ENCODE results near the gene ANO1. TPM values are rescaled to one million over a fixed set of nuclear protein-coding genes. Genes with fewer than 3 reads are reported as not detected.

The ANO1 gene
- total RNA-seq, 4 donors from 2014 or later, result 1.7 to 13.9 (median 5.3) TPM

DNA sequence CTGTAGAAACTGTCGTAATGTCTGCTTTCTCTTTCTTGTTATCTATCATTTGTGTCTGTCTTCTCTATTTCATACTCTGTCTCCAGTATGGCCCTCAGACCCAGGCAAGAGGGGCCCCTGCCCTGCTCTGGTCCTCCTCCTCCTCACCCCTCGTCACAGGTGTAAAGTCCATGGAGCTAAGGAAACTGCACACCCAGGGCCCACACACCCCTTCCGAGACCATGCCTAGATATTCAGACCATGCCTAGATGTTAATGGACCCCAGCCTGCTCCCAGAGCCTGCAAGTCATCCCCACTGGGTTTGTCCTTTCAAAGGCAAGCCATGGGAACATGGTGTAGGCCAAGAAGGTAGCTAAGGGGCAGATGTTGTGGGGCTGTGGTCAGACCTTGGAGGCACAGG is 24.1 kb upstream of the ANO1 start:
- ATAC-seq (ENCODE audit: low FRiP score), result no peak
- TF ChIP-seq, protein P1, sequence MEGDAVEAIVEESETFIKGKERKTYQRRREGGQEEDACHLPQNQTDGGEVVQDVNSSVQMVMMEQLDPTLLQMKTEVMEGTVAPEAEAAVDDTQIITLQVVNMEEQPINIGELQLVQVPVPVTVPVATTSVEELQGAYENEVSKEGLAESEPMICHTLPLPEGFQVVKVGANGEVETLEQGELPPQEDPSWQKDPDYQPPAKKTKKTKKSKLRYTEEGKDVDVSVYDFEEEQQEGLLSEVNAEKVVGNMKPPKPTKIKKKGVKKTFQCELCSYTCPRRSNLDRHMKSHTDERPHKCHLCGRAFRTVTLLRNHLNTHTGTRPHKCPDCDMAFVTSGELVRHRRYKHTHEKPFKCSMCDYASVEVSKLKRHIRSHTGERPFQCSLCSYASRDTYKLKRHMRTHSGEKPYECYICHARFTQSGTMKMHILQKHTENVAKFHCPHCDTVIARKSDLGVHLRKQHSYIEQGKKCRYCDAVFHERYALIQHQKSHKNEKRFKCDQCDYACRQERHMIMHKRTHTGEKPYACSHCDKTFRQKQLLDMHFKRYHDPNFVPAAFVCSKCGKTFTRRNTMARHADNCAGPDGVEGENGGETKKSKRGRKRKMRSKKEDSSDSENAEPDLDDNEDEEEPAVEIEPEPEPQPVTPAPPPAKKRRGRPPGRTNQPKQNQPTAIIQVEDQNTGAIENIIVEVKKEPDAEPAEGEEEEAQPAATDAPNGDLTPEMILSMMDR (IDR thresholded peaks at IDR 0.05), result no peak
- no peak for DNase-seq (ENCODE audit: low spot score)

DNA sequence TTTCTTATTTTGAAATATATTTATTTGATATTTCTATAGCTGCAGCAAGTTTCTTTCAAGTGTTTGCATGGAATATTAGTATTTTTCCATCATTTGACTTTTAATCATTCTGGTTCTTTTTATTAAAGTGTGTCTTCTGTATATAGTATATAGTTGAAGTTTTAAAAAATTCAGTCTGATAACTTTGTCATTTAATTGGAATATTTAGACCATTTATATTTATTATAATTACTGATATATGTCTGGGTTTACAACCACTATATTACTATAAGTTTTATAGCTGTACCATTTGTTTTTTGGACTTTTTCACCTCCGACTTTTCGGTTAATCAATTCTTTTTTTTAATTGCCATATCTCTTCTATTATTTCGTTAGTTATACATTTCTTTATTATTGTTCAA is 22.7 kb upstream of the ANO1 start:
- TF ChIP-seq, protein P1 (IDR thresholded peaks at IDR 0.05), result no peak
- DNase-seq (ENCODE audit: low spot score) (no peak), ATAC-seq (ENCODE audit: low FRiP score) (no peak)

DNA sequence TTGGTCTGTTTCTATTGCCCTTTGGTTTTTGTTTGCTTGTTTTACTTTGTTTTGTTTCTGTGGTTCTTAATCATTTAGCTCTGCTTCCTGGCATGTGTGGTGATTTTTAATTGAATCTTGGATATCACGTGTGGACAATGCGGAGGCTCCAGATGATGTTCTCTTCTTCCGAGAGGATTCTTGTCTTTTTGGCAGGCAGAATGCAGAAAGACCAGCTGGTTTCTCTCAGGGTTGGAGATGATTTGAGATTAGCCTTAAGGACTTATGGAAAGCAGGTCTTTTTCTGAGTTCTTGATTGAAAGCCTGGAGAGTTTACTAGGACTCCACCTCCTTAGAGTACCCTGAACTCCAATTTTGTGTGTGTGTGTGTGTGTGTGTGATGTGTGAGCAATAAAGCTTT is 21.0 kb upstream of the ANO1 start:
- TF ChIP-seq, protein P1 (IDR thresholded peaks at IDR 0.05), result no peak
- no peak for DNase-seq (ENCODE audit: low spot score)
- ATAC-seq (ENCODE audit: low FRiP score), result no peak

DNA sequence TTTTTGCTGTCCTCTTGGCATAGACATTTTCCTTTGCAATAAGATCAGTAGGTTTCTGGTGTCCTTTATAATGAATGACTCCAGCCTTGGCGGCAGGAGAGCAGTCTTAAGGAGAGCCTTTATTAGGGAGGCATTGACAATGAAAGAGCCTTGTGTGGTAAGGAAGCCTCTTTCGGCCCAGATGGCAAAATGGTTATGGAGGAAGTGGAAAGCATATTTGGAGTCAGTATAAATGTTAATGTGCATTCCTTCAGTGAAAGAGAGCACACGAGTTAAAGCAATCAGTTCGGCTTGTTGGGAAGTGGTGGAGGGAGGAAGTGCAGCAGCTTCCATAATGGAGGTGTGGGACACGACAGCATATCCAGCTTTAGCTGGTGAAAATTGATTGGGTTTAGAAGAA is 18.1 kb upstream of the ANO1 start:
- no peak for DNase-seq (ENCODE audit: low spot score)
- TF ChIP-seq, protein P1 (IDR thresholded peaks at IDR 0.05), result no peak
- ATAC-seq (ENCODE audit: low FRiP score), result no peak

DNA sequence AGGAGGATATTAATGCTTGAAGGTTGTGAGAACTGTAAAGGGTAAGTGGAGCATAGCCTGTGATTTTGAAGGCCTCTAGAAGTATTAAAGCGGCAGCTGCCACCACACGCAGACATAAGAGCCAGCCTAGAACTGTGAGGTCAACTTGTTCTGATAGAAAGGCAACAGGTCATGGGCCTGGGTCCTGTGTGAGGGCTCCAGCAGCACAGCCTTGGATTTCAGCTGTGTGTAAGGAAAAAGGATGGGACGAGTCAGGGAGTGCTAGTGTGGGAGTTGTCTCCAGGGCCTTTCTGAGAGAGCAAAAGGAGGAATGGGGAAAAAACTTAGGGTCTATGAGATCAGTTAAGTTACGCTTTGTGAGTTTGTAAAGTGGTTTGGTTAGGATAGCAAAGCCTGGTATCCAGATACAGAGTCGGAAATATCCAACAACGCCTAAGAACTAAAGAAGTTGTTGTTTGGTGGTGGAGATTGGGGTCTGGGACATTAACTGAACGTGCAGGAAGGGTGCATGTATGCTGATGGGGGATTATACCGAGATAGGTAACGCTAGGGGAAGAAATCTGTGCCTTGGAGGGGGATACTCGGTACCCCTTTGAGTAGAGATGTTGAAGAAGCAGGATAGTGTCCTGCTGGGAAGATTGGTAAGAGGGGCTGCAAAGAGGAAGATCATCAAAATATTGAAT is 17.4 kb upstream of the ANO1 start:
- TF ChIP-seq, protein P1 (IDR thresholded peaks at IDR 0.05), result no peak
- no peak for ATAC-seq (ENCODE audit: low FRiP score)
- DNase-seq (ENCODE audit: low spot score), result no peak

DNA sequence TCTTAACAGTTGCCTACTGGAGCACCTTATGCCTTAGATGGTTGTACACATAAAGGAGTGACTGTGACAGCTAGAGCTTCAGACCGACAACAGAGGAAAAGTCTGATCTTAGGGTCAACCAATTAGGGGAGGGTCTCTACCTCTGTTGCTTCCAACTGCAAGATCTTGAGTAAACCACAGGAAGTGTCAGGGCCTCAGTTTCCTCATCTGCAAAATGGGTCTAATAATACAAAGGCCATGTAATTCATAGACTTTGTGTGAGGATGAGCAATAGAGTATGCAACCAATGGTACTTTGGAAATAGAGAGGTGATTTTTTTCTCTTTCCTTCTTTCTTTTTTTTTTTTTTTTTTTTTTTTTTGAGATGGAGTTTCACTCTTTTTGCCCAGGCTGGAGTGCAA is 16.4 kb upstream of the ANO1 start:
- TF ChIP-seq, protein P1 (IDR thresholded peaks at IDR 0.05), result no peak

DNA sequence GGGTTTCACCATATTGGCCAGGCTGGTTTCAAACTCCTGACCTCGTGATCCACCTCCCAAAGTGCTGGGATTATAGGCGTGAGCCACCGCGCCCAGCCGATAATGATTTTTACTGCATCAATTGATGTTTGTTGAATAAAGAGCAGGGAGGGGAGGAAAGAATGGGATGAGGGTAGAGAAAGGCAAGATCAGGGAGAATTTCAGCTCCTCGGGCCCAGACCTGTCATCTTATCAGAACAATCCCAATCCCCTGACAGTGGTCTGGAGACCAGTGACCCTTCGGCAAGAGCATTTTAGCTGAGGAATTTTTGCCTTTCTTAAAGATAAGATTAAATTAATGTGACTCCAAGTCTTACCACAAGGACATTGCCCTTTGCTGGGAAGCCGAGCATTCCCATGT is 15.0 kb upstream of the ANO1 start:
- TF ChIP-seq, protein P1 (IDR thresholded peaks at IDR 0.05), result no peak
- ATAC-seq (ENCODE audit: low FRiP score), result no peak
- no peak for DNase-seq (ENCODE audit: low spot score)

More for the DNA sequence above, 16.4 kb upstream of the ANO1 start:
- DNase-seq (ENCODE audit: low spot score), result no peak
- no peak for ATAC-seq (ENCODE audit: low FRiP score)
